Esophagus muscularis mucosa (tissue), 4 donors: Measurements from ENCODE around the gene RBL1. TPM values are rescaled to one million over a fixed set of nuclear protein-coding genes. Genes with fewer than 3 reads are reported as not detected.
A peak's percentile ranks its signal among the peaks of the same experiment; 100 is the strongest.
"Not testable (repeated sequence)": the region's sequence is repeated elsewhere in the genome, so short reads cannot be mapped to it uniquely, and the experiment has no call there.

Experiments used
- DNase-seq: peaks from one replicate; pipeline ENCODE4 v3.0.0-alpha.2; 2017; ENCODE audit errors: extremely low spot score
- H3K27ac ChIP-seq, 4 donors: fragments of 200-600 bp; sonication (generic); replicated peaks in 1 of 4; 1 replicate in 3 of 4; 2 replicates in 1 of 4; pipeline ENCODE4 v1.5.1; 2016 to 2019; ENCODE audit warnings: mild to moderate bottlenecking in 1 of 4
- H3K27me3 ChIP-seq, 4 donors: fragments of 200-600 bp; sonication (generic); one replicate each; pipeline versions ENCODE4 v1.5.1 to v1.6.0; 2016 to 2019
- H3K36me3 ChIP-seq, 4 donors: fragments of 200-600 bp; sonication (generic); one replicate each; pipeline ENCODE4 v1.5.1; 2016 to 2019
- H3K4me1 ChIP-seq, 4 donors: fragments of 200-600 bp; sonication (generic); one replicate each; pipeline ENCODE4 v1.5.1; 2016 to 2019
- H3K4me3 ChIP-seq, 4 donors: fragments of 200-600 bp; sonication (generic); 1 replicate in 2 of 4; 2 replicates in 2 of 4; pipeline ENCODE4 v1.5.1; 2016 to 2019; ENCODE audit warnings: mild to moderate bottlenecking in 4 of 4, moderate library complexity in 1 of 4
- H3K9me3 ChIP-seq, 4 donors: fragments of 200-600 bp; sonication (generic); 1 replicate in 3 of 4; 2 replicates in 1 of 4; pipeline ENCODE4 v1.5.1; 2016 to 2019
- CTCF ChIP-seq, 3 experiments: fragments of 200-600 bp in 2 of 3; fragments of 450-650 bp in 1 of 3; sonication (generic) in 2 of 3; IDR thresholded peaks; one replicate each; pipeline ENCODE4 v1.5.1; 2017 to 2019; ENCODE audit warnings: antibody characterized with exemption in 3 of 3, mild to moderate bottlenecking in 2 of 3, moderate library complexity in 1 of 3
- EP300 ChIP-seq: sonication (generic); formaldehyde crosslinking; IDR thresholded peaks from one replicate; pipeline ENCODE4 v1.6.1; 2017; ENCODE audit warnings: antibody characterized with exemption
- POLR2A ChIP-seq: fragments of 450-650 bp; IDR thresholded peaks from one replicate; pipeline ENCODE4 v1.6.1; 2017; ENCODE audit warnings: antibody characterized with exemption, moderate library complexity, mild to moderate bottlenecking, low read depth
- POLR2AphosphoS5 ChIP-seq, 2 donors: sonication (generic); formaldehyde crosslinking; IDR thresholded peaks; one replicate each; pipeline ENCODE4 v1.6.1; 2017; ENCODE audit warnings: antibody characterized with exemption in 2 of 2
- WGBS: methylation state at CpG from one replicate; pipeline ENCODE4 v1.1.5; 2018; 5-methylcytosine and 5-hydroxymethylcytosine counted together
- intact Hi-C: fragments of 100-400 bp; cut with DNase I; formaldehyde crosslinking; loops from one replicate; pipeline ENCODE4 v1.15.1; 2023
- total RNA-seq, 4 donors: library from RNA; depleted of rRNA; stranded (reverse); fragments of >200 nt; gene quantifications; one replicate each; pipeline versions ENCODE4 v1.1.0 to v1.2.1, GENCODE V29; 2016

RBL1 gene
- total RNA-seq, 4 donors from 2014 or later = 4.3 to 8.3 (median 5.7) TPM

- Histone ChIP-seq H3K4me3 (no peak overlapping the region), H3K36me3 (no peaks in the 10 kb centered on the region), H3K9me3 (no peaks in the 10 kb centered on the region), H3K27ac (peak overlapping the region in 2 of 4 donors; percentile 20 to 28), H3K4me1 (peaks cover 0 to 6% (median 0%) of the 10 kb centered on the region in 4 donors), H3K27me3 (no peaks in the 10 kb centered on the region)
- WGBS = 84% methylated on average over 10 of the region's 10 CpGs
- intact Hi-C loops = no loop called here
- no peak for TF ChIP-seq EP300
- no peak for TF ChIP-seq CTCF (IDR thresholded peaks at IDR 0.05)
- no peak for TF ChIP-seq POLR2A
- TF ChIP-seq POLR2AphosphoS5 (IDR thresholded peaks at IDR 0.05) = no peak
- DNase-seq = no peak
Measured at GRCh38 chr20:36969478-36970186, 126.2 kb downstream of the RBL1 start.

GRCh38 chr20:36969051-36969450 lies 126.7 kb downstream of the RBL1 start:
- Histone ChIP-seq H3K36me3 (no peaks in the 10 kb centered on the region), H3K4me1 (peaks cover 0 to 6% (median 0%) of the 10 kb centered on the region in 4 donors), H3K27ac (peak overlapping the region in 2 of 4 donors; percentile 20 to 28), H3K4me3 (no peak overlapping the region), H3K27me3 (no peaks in the 10 kb centered on the region), H3K9me3 (no peaks in the 10 kb centered on the region)
- DNase-seq = no peak
- no peak for TF ChIP-seq POLR2AphosphoS5 (IDR thresholded peaks at IDR 0.05)
- TF ChIP-seq CTCF (IDR thresholded peaks at IDR 0.05) = no peak
- intact Hi-C loops = no loop called here
- WGBS = 92% methylated on average over 4 of the region's 4 CpGs

- Histone ChIP-seq H3K27me3 (no peaks in the 10 kb centered on the region), H3K4me1 (peaks cover 0 to 6% (median 0%) of the 10 kb centered on the region in 4 donors), H3K9me3 (no peaks in the 10 kb centered on the region), H3K36me3 (no peaks in the 10 kb centered on the region), H3K27ac (no peak overlapping the region), H3K4me3 (no peak overlapping the region)
- no peak for DNase-seq
- intact Hi-C loops = no loop called here
- no peak for TF ChIP-seq EP300
- no peak for TF ChIP-seq POLR2A
- TF ChIP-seq POLR2AphosphoS5 (IDR thresholded peaks at IDR 0.05) = no peak
- TF ChIP-seq CTCF (IDR thresholded peaks at IDR 0.05) = no peak
- 91% methylated on average over 5 of the region's 5 CpGs for WGBS
Measured at GRCh38 chr20:36967636-36968035, 128.2 kb downstream of the RBL1 start.

- H3K4me1 ChIP-seq, H3K9me3 ChIP-seq, H3K4me3 ChIP-seq, H3K27me3 ChIP-seq, intact Hi-C loops, H3K27ac ChIP-seq, DNase-seq, H3K36me3 ChIP-seq: not testable (repeated sequence)
- WGBS = 90% methylated on average over 3 of the region's 3 CpGs
Measured at GRCh38 chr20:36966965-36967364, 128.8 kb downstream of the RBL1 start.

- H3K27ac ChIP-seq, H3K27me3 ChIP-seq, H3K36me3 ChIP-seq, intact Hi-C loops, H3K9me3 ChIP-seq, DNase-seq, H3K4me3 ChIP-seq: not testable (repeated sequence)
- WGBS = 91% methylated on average over 9 of the region's 9 CpGs
- H3K4me1 ChIP-seq = peaks cover 0 to 12% (median 5%) of the 10 kb centered on the region in 4 donors
Measured at GRCh38 chr20:36962354-36962941, 133.3 kb downstream of the RBL1 start.
